Transverse colon (tissue), 4 donors: ENCODE data around the gene CAMTA1. TPM values are rescaled to one million over a fixed set of nuclear protein-coding genes. Genes with fewer than 3 reads are reported as not detected.

ENCODE experiments used
- DNase-seq: peaks from one replicate; pipeline ENCODE4 v3.0.0-alpha.2; 2019
- H3K27ac ChIP-seq, 4 donors: fragments of 200-600 bp; sonication (generic); 2 replicates each; pipeline ENCODE4 v1.5.1; 2016 to 2018; ENCODE audit warnings: inconsistent platforms in 4 of 4
- H3K27me3 ChIP-seq: fragments of 200-600 bp; sonication (generic); 2 replicates; pipeline ENCODE4 v1.5.1; 2017; ENCODE audit warnings: inconsistent platforms
- H3K36me3 ChIP-seq, 4 donors: fragments of 200-600 bp; sonication (generic); 2 replicates each; pipeline ENCODE4 v1.5.1; 2017 to 2019; ENCODE audit warnings: inconsistent platforms in 4 of 4
- H3K4me1 ChIP-seq, 4 donors: fragments of 200-600 bp; sonication (generic); 2 replicates each; pipeline ENCODE4 v1.5.1; 2017 to 2020; ENCODE audit warnings: inconsistent platforms in 4 of 4
- H3K4me3 ChIP-seq, 4 donors: fragments of 200-600 bp; sonication (generic); 1 replicate in 1 of 4; 2 replicates in 3 of 4; pipeline versions ENCODE4 v1.5.1 to v1.6.1; 2017 to 2019; ENCODE audit warnings: inconsistent platforms in 4 of 4
- H3K9me3 ChIP-seq, 2 donors: fragments of 200-600 bp; sonication (generic); 2 replicates each; pipeline ENCODE4 v1.5.1; 2017 to 2019; ENCODE audit warnings: inconsistent platforms in 2 of 2
- CTCF ChIP-seq, 5 experiments: fragments of 200-600 bp in 3 of 5; fragments of 450-650 bp in 2 of 5; sonication (generic) in 3 of 5; IDR thresholded peaks; 1 replicate in 2 of 5; 2 replicates in 3 of 5; pipeline ENCODE4 v1.5.1; 2016 to 2017; ENCODE audit warnings: antibody characterized with exemption in 5 of 5, inconsistent platforms in 3 of 5, mild to moderate bottlenecking in 2 of 5, moderate library complexity in 1 of 5
- EP300 ChIP-seq: sonication (generic); formaldehyde crosslinking; IDR thresholded peaks from one replicate; pipeline ENCODE4 v1.6.1; 2017; ENCODE audit warnings: antibody characterized with exemption, low read depth
- POLR2A ChIP-seq: fragments of 450-650 bp; IDR thresholded peaks from one replicate; pipeline ENCODE4 v1.6.1; 2016; ENCODE audit warnings: antibody characterized with exemption, mild to moderate bottlenecking, moderate library complexity
- POLR2AphosphoS5 ChIP-seq, 3 donors: sonication (generic); formaldehyde crosslinking; IDR thresholded peaks; one replicate each; pipeline ENCODE4 v1.6.1; 2016; ENCODE audit warnings: antibody characterized with exemption in 3 of 3
- WGBS, 2 donors: methylation state at CpG; one replicate each; pipeline ENCODE4 v1.1.5; 2018; ENCODE audit warnings: low coverage in 1 of 2; 5-methylcytosine and 5-hydroxymethylcytosine counted together
- in situ Hi-C, 4 donors: fragments of 200-750 bp; cut with MboI; loops; one replicate each; pipeline versions ENCODE4 v1.15.0 to v1.15.1; 2017; ENCODE audit warnings: low sequenced_read_pairs in 3 of 4, low pct_ligation_motif_present in 1 of 4, low pct_unique_long_range_greater_than_20kb in 1 of 4
- intact Hi-C: fragments of 100-400 bp; cut with DNase I; formaldehyde crosslinking; loops from one replicate; pipeline ENCODE4 v1.15.1; 2023; ENCODE audit warnings: low total_unique reads
- total RNA-seq, 4 donors: library from RNA; depleted of rRNA; stranded (reverse); fragments of >200 nt; gene quantifications; one replicate each; pipeline ENCODE4 v1.1.0, GENCODE V29; 2016

The CAMTA1 gene
- total RNA-seq, 4 donors from 2014 or later: 93.8 to 268 (median 130) TPM

DNA sequence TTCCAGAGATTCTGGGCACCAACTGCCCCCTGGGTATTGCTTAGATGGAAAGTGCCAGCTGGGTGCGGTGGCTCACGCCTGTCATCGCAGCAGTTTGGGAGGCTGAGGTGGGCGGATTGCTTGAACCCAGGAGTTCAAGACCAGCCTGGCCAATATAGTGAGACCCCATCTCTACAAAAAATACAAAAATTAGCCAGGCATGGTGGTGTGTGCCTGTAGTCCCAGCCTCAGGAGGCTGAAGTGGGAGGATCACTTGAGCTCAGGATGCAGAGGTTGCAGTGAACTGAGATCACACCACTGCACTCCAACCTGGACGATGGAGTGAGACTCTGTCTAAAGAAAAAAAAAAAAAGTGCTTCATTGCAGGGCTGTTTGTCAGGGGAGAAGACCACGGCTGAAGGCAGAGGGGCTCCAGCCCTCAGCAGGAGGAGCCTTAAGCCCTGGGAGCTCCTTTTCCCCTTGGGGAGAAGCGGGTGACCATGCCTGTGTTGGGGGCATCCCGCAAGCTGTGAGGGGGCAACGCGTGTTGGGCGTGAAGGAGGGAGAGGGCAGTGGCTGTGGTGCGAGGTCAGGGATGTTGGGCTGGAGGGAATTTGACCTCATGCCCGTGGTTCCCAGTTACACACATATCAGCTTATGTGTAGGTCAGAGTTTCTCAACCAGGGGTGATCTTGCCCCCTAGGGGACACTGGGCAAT lies 854.3 kb downstream of the CAMTA1 start:
- intact Hi-C loops: loop anchor here (10.0 kb wide), 1 partner anchor 595 kb away; no protein-coding TSS in a partner anchor
- Histone ChIP-seq H3K9me3 (no peaks in the 10 kb centered on the region), H3K27me3 (no peaks in the 10 kb centered on the region), H3K27ac (no peak overlapping the region), H3K4me1 (no peaks in the 10 kb centered on the region), H3K4me3 (no peak overlapping the region), H3K36me3 (no peaks in the 10 kb centered on the region)
- 84% methylated on average over 13 of the region's 13 CpGs; no CpG with 5 or more reads in 1 of the 2 donors for WGBS, 2 donors
- DNase-seq: no peak
- in situ Hi-C loops: loop anchor here (10.0 to 25.0 kb wide), 5 partner anchors 415 to 927 kb away; partner anchors contain the start of gene DNAJC11 (in 1 of the 4)
- TF ChIP-seq POLR2AphosphoS5 (IDR thresholded peaks at IDR 0.05) (no peak), CTCF (IDR thresholded peaks at IDR 0.05) (no peak), EP300 (no peak), POLR2A (no peak)

GRCh38 chr1:7640350-7640749 lies 855.1 kb downstream of the CAMTA1 start:
- Histone ChIP-seq H3K27ac (no peak overlapping the region), H3K36me3 (no peaks in the 10 kb centered on the region), H3K4me1 (peaks cover 0 to 2% (median 0%) of the 10 kb centered on the region in 4 donors), H3K9me3 (no peaks in the 10 kb centered on the region), H3K4me3 (no peak overlapping the region), H3K27me3 (no peaks in the 10 kb centered on the region)
- WGBS, 2 donors: 96 to 100% methylated on average over 1 to 18 of the region's 18 CpGs
- TF ChIP-seq CTCF (IDR thresholded peaks at IDR 0.05) (no peak), EP300 (no peak), POLR2AphosphoS5 (IDR thresholded peaks at IDR 0.05) (no peak), POLR2A (no peak)
- in situ Hi-C loops: loop anchor here (10.0 to 25.0 kb wide), 5 partner anchors 416 to 928 kb away; partner anchors contain the start of gene DNAJC11 (in 1 of the 4)
- no peak for DNase-seq
- intact Hi-C loops: loop anchor here (10.0 kb wide), 1 partner anchor 596 kb away; no protein-coding TSS in a partner anchor

DNA sequence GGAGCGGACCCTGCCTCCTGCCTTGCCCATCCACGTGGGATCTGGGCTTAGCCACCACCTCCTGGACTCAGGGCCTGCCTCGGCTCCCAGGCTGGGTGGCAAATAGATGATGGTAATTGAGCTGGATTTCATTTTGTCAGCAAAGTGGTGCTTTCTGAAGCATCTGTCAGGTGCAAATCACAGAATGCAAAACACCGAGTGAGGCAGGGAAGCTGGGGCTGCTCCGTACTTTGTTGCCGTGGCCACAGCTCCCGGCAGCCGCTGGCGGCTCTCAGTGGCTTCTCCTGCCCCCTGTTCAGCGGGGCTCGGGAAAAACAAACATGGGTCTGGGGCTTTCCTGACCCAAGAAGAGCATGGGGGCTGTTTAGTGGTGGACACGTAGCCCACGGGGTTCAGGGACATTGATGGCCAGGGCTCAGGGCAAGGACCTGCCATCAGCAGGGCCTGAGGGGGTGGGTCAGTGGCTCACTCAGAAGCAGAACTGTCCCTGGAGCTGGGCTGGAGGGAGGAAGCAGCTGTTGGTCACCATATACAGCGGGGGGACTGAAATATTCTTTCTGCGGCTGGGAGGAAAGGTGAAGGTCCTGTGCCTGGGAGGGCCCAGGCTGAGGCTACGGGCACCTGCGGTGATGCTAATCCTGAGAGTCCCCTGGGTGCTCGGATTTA lies 855.8 kb downstream of the CAMTA1 start:
- intact Hi-C loops: loop anchor here (10.0 kb wide), 1 partner anchor 596 kb away; no protein-coding TSS in a partner anchor
- H3K9me3 ChIP-seq: no peaks in the 10 kb centered on the region
- no peak overlapping the region for H3K27ac ChIP-seq
- no peak for DNase-seq
- 83% methylated on average over 18 of the region's 18 CpGs; no CpG with 5 or more reads in 1 of the 2 donors for WGBS, 2 donors
- no peak overlapping the region for H3K4me3 ChIP-seq
- no peaks in the 10 kb centered on the region for H3K36me3 ChIP-seq
- TF ChIP-seq POLR2AphosphoS5 (IDR thresholded peaks at IDR 0.05) (no peak), EP300 (no peak)
- in situ Hi-C loops: loop anchor here (10.0 to 25.0 kb wide), 5 partner anchors 416 to 929 kb away; partner anchors contain the start of gene DNAJC11 (in 1 of the 4)
- peaks cover 0 to 3% (median 0%) of the 10 kb centered on the region in 4 donors for H3K4me1 ChIP-seq
- H3K27me3 ChIP-seq: no peaks in the 10 kb centered on the region

DNA sequence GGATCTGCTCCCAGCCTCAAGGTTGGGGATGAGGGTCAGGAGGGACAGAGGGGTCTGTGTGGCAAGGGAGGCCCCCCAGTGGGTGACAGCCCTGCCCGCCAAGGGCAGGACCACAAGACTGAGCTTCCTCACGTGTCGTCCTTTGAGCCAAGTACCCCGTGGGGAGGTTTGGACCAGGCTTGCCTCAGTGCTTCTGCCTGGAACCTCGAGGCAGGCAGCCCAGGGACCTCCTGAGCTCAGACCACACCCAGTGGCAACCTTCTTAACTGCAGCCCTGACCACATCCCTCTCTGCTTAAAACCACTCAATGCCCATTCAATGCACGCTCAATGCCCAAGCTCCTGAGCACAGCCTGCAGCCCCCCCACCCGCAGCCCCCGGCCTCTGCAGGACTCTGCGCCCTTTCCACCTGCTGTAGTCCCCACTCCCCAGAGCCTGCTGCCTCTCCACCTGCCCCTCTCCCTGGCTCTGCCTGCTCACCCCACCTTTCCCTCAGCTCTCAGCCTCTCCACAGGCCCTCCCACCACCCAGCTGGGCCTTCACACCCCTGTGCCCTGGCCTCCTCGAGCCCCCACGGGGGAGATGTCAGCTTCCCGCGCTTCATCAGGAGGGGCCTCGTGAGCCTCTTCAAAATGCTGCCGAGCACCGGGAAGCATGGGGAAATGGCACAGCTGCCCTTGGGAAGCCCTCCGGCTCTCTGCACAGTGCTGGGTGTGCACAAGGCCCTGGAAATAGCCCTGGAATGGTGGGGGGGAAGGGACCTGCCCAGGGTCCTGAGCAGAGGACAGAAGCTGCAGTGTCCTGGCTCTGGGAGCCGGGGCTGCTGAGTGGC lies 856.5 kb downstream of the CAMTA1 start:
- TF ChIP-seq EP300 (no peak), CTCF (IDR thresholded peaks at IDR 0.05) (no peak), POLR2AphosphoS5 (IDR thresholded peaks at IDR 0.05) (no peak)
- H3K4me1 ChIP-seq: peaks cover 0 to 3% (median 0%) of the 10 kb centered on the region in 4 donors
- in situ Hi-C loops (loop anchor here (10.0 to 25.0 kb wide), 5 partner anchors 417 to 930 kb away; partner anchors contain the start of gene DNAJC11 (in 1 of the 4)), intact Hi-C loops (loop anchor here (10.0 kb wide), 1 partner anchor 597 kb away; no protein-coding TSS in a partner anchor)
- DNase-seq: no peak
- no peaks in the 10 kb centered on the region for H3K9me3 ChIP-seq
- H3K4me3 ChIP-seq: no peak overlapping the region
- H3K36me3 ChIP-seq: no peaks in the 10 kb centered on the region
- 65 to 76% methylated on average over 4 to 18 of the region's 18 CpGs for WGBS, 2 donors
- H3K27me3 ChIP-seq: no peaks in the 10 kb centered on the region
- H3K27ac ChIP-seq: no peak overlapping the region
